Ascending aorta (tissue), 2 donors: ENCODE results near the gene RUBCN. TPM values are rescaled to one million over a fixed set of nuclear protein-coding genes. Genes with fewer than 3 reads are reported as not detected.
"Not testable (repeated sequence)": the region's sequence is repeated elsewhere in the genome, so short reads cannot be mapped to it uniquely, and the experiment has no call there.

Source experiments
- DNase-seq, 2 donors: peaks; one replicate each; pipeline ENCODE4 v3.0.0-alpha.2; 2019; ENCODE audit warnings: low spot score in 2 of 2
- H3K27ac ChIP-seq, 2 donors: fragments of 200-600 bp; sonication (generic); one replicate each; pipeline ENCODE4 v1.5.1; 2016 to 2017; ENCODE audit warnings: mild to moderate bottlenecking in 1 of 2
- H3K27me3 ChIP-seq: fragments of 200-600 bp; sonication (generic); one replicate; pipeline ENCODE4 v1.5.1; 2017
- H3K36me3 ChIP-seq, 2 donors: fragments of 200-600 bp; sonication (generic); one replicate each; pipeline ENCODE4 v1.5.1; 2016
- H3K4me1 ChIP-seq, 2 donors: fragments of 200-600 bp; sonication (generic); one replicate each; pipeline ENCODE4 v1.5.1; 2016 to 2017; ENCODE audit warnings: mild to moderate bottlenecking in 1 of 2
- H3K4me3 ChIP-seq, 2 donors: fragments of 200-600 bp; sonication (generic); one replicate each; pipeline ENCODE4 v1.5.1; 2016 to 2017; ENCODE audit warnings: mild to moderate bottlenecking in 1 of 2
- H3K9me3 ChIP-seq, 2 donors: fragments of 200-600 bp; sonication (generic); one replicate each; pipeline ENCODE4 v1.5.1; 2016
- intact Hi-C: fragments of 100-400 bp; cut with DNase I; formaldehyde crosslinking; loops from one replicate; pipeline ENCODE4 v1.15.1; 2023
- total RNA-seq: library from RNA; depleted of rRNA; stranded (reverse); fragments of >200 nt; gene quantifications from one replicate; pipeline ENCODE4 v1.1.0, GENCODE V29; 2016

The RUBCN gene
- total RNA-seq, 1 donor from 2014 or later, result 27.4 TPM

- intact Hi-C loops, H3K4me3 ChIP-seq, H3K36me3 ChIP-seq, H3K27ac ChIP-seq, H3K27me3 ChIP-seq, H3K4me1 ChIP-seq, H3K9me3 ChIP-seq: not testable (repeated sequence)
- peak in 1 of 2 donors; percentile 42 for DNase-seq
These were observed 73.2 kb downstream of the RUBCN start for GRCh38 chr3:197663367-197664140.

GRCh38 chr3:197662352-197662751, 74.4 kb downstream of the RUBCN start:
- DNase-seq, intact Hi-C loops: not testable (repeated sequence)

DNA sequence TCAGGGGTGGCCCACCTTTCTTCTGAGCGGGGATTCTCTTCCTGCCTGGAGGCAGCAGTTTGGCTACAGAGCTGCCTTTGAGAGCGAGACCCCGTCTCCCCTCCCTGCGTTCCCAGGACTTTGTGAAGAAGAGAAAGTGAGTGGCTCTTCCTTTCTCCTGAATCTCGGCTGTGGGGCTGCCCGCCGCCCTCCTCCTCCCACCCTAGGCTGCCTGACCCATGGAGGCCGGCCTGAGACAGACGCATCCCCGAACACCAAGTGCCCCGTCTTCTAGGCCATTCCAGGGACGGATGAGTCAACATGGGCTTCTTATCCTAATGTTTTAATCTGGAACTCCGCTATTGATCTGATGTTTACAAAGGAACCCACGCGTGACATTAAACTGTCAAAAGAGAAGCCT, 74.8 kb downstream of the RUBCN start:
- H3K36me3 ChIP-seq, H3K9me3 ChIP-seq, H3K4me1 ChIP-seq, H3K27ac ChIP-seq, H3K27me3 ChIP-seq, intact Hi-C loops, H3K4me3 ChIP-seq: not testable (repeated sequence)
- peak in 1 of 2 donors; percentile 24 for DNase-seq

More at GRCh38 chr3:197662352-197662751, 74.4 kb downstream of the RUBCN start:
- not testable (repeated sequence) for H3K36me3 ChIP-seq, H3K4me3 ChIP-seq, H3K9me3 ChIP-seq, H3K4me1 ChIP-seq, H3K27ac ChIP-seq, H3K27me3 ChIP-seq

DNA sequence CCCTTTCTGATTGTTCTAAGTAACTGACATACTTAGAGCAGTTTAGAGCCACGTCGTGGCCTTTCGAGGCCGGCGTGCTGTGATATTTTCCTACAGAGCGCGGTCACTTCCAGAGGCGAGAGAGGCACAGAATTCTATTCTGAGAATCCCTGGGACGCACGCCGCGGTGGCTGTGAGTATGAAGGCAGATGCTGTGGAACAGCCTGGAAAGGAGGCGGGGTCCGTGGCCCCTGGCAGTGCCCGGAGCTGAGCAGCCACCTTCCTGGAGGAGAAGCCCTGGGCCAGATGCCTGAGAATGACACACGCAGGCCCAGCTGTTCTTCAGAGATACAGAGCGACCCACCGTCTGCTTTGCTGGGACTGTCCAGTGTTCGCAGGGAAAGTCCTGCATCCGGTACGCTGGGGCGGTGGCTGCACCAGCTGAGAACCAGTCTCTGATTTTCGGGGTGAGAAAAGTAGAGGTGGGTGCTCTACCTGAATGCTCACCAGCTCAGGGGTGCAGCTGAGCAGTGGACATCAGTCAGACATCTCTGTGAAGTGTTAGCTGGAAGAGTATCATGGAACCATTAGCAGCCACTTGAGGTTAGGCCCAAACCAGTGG, 75.4 kb downstream of the RUBCN start:
- H3K27ac ChIP-seq, H3K4me1 ChIP-seq, H3K9me3 ChIP-seq, H3K36me3 ChIP-seq, H3K27me3 ChIP-seq, H3K4me3 ChIP-seq, intact Hi-C loops: not testable (repeated sequence)
- peak in 1 of 2 donors; percentile 43 for DNase-seq

DNA sequence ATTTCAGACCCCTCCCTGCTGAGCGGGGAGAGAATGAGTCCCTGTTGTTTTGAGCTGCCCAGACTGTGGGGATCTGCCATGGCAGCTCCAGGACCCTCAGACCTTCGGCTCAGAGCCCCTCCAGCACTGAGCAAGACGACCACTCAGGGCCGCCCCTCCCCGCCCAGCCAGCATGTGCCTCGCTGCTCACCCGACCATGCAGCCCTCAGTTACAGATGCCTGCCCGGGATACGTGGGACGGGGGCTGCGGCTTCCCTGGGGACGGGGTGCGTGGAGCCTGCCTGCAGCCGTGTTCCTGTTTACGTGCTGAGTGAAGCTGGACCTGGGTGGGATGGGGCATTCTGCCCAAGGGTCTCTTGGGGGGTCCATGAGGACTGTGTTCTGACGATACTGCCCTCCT, 77.0 kb downstream of the RUBCN start:
- DNase-seq, result peak in 1 of 2 donors; percentile 39
- H3K27ac ChIP-seq, H3K36me3 ChIP-seq, H3K27me3 ChIP-seq, H3K4me1 ChIP-seq, H3K4me3 ChIP-seq, H3K9me3 ChIP-seq, intact Hi-C loops: not testable (repeated sequence)

GRCh38 chr3:197659144-197659543, 77.6 kb downstream of the RUBCN start:
- H3K4me1 ChIP-seq, H3K36me3 ChIP-seq, intact Hi-C loops, H3K27ac ChIP-seq, DNase-seq, H3K4me3 ChIP-seq, H3K9me3 ChIP-seq, H3K27me3 ChIP-seq: not testable (repeated sequence)

DNA sequence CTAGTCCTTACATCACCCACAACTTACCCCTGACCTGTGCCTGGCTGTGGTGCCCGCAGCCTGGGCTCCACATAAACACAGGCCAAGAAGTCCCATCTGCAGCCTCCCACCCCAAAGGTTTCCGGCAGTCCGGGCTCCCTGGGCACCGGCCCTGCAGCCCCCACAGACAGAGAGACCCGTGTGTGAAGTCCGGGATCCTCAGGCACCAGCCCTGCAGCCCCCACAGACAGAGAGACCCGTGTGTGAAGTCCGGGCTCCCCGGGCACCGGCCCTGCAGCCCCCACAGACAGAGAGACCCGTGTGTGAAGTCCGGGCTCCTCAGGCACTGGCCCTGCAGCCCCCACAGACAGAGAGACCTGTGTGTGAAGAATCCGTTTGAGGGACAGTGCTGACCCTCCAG, 78.0 kb downstream of the RUBCN start:
- H3K27ac ChIP-seq, H3K9me3 ChIP-seq, intact Hi-C loops, H3K36me3 ChIP-seq, H3K27me3 ChIP-seq, H3K4me3 ChIP-seq, H3K4me1 ChIP-seq: not testable (repeated sequence)
- DNase-seq, result peak in 1 of 2 donors; percentile 50

GRCh38 chr3:197657541-197658292, 79.0 kb downstream of the RUBCN start:
- H3K27ac ChIP-seq, H3K9me3 ChIP-seq, H3K36me3 ChIP-seq, H3K4me1 ChIP-seq, H3K27me3 ChIP-seq, intact Hi-C loops, H3K4me3 ChIP-seq: not testable (repeated sequence)
- peak in 1 of 2 donors; percentile 5 for DNase-seq

DNA sequence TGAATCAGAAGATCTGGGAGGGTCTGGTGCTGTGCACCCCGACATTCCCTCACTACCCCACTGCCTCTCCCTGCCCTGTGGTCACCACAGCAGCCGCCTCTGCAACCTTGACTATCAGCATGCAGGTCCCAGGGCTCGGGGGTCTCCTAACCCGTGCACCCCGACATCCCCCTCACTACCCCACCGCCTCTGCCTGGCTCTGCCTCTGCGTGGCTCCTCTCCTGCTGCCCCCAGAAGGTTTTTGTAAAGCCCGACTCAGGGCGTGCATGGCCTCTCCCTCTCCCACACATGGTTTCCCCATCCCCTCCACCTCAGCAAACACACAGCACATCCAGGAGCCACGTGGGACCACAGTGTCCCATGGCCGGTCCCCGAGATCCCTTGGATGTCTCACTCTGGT, 79.7 kb downstream of the RUBCN start:
- H3K9me3 ChIP-seq, H3K27ac ChIP-seq, H3K36me3 ChIP-seq, intact Hi-C loops, H3K4me1 ChIP-seq, H3K27me3 ChIP-seq, DNase-seq, H3K4me3 ChIP-seq: not testable (repeated sequence)

DNA sequence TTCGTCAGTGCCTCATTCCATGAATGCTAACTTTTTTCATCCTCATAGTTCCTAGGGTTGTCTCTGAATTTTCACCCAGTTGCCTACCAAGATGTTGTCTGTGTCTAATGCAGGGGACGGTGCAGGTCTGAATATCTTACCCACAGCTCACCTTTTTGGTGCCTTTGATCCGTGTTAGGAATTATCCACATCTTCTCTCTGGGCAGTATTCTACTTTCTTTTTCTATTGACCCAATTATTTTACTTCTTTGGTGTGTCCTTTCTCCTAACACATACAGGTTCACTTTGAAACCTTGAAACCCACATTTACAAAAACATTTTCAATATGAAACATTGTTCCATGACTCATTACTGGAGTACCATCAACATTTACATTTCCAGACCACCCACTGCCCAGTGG, 80.6 kb downstream of the RUBCN start:
- H3K27ac ChIP-seq, H3K9me3 ChIP-seq, H3K36me3 ChIP-seq, H3K4me3 ChIP-seq, H3K4me1 ChIP-seq, intact Hi-C loops, DNase-seq, H3K27me3 ChIP-seq: not testable (repeated sequence)

GRCh38 chr3:197654998-197655330, 81.7 kb downstream of the RUBCN start:
- H3K4me3 ChIP-seq, DNase-seq, H3K36me3 ChIP-seq, intact Hi-C loops, H3K9me3 ChIP-seq, H3K27me3 ChIP-seq, H3K4me1 ChIP-seq, H3K27ac ChIP-seq: not testable (repeated sequence)

DNA sequence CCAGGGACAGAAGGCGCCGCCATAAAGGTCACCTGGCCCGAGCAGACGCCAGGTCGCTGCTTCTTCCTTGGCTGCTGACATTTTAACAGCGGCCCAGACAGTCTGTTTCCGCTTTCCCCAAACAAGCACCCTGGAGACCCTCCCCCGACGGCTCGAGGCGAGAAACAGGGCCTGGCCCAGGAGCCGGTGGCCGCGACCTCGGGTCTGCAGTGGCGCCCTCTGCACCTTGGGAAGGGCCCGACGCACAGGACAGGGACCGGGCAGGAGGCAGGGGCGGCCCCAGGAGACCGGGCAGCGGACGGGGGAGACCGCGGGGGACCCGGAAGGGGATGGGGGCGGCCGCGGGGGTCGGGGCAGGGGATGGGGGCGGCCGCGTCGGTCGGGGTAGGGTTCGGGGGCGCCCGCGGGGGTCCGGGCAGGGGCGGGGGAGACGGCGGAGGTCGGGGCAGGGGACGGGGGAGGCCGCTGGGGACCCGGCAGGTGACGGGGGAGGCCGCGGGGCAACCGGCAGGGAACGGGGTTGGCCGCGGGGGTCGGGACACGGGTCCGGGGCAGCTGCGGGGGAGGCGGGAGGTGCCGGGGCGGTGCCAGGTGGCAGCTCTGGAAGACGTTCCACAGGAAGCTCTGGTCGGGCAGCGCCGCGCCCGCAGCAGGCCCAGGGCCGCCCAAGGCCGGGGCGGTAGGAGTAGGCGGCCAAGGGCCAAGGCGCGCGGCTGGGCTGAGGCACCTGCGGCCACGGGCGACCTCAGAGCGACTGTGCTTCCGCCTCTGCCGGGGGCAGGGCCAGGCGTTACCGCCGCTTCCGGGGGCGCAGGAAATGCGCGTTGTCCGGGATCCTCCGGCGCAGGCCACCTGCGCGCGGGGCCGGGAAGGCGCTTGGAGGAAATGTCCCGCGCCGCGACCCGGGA, 82.4 kb downstream of the RUBCN start:
- H3K4me3 ChIP-seq, result peak overlapping the region; percentile 23 to 45
- DNase-seq, H3K27me3 ChIP-seq, H3K36me3 ChIP-seq, H3K4me1 ChIP-seq, intact Hi-C loops, H3K9me3 ChIP-seq: not testable (repeated sequence)
- H3K27ac ChIP-seq, result peak overlapping the region; percentile 46 to 54

- DNase-seq, intact Hi-C loops, H3K36me3 ChIP-seq, H3K9me3 ChIP-seq, H3K27me3 ChIP-seq, H3K27ac ChIP-seq, H3K4me3 ChIP-seq, H3K4me1 ChIP-seq: not testable (repeated sequence)
These were observed 83.8 kb downstream of the RUBCN start for GRCh38 chr3:197652860-197653259.
